K562 (cell line): ENCODE data around the gene CLIP1. TPM values are rescaled to one million over a fixed set of nuclear protein-coding genes. Genes with fewer than 3 reads are reported as not detected.

Experiments used
- EWSR1 ChIP-seq: fragments of 450-650 bp; IDR thresholded peaks from 2 replicates; pipeline ENCODE4 v1.6.1; 2018; ENCODE audit warnings: borderline replicate concordance, mild to moderate bottlenecking, low read depth, moderate library complexity; ENCODE audit not compliant: partially characterized antibody
- HOXB6 ChIP-seq: fragments of 250-450 bp; sonication (Bioruptor Pico); IDR thresholded peaks from 2 replicates; pipeline ENCODE4 v1.5.1; 2022; ENCODE audit warnings: mild to moderate bottlenecking, borderline replicate concordance
- NCOA2 ChIP-seq, 2 experiments: fragments of 450-650 bp; IDR thresholded peaks; 2 replicates each; pipeline ENCODE4 v1.6.1; 2018; ENCODE audit warnings: mild to moderate bottlenecking in 2 of 2, moderate library complexity in 1 of 2; ENCODE audit not compliant: partially characterized antibody in 2 of 2
- PHF21A ChIP-seq: fragments of 450-650 bp; IDR thresholded peaks from 2 replicates; pipeline ENCODE4 v1.6.1; 2017; ENCODE audit warnings: low read depth, borderline replicate concordance
- TSC22D4 ChIP-seq: fragments of 450-650 bp; IDR thresholded peaks from 2 replicates; pipeline ENCODE4 v1.6.1; 2016; ENCODE audit warnings: missing genetic modification characterization, missing biosample characterization, control low read depth
- ZNF316 ChIP-seq: fragments of 450-650 bp; IDR thresholded peaks from 2 replicates; pipeline ENCODE4 v1.6.1; 2016
- ZNF408 ChIP-seq: fragments of 250-450 bp; sonication (Bioruptor Pico); IDR thresholded peaks from 2 replicates; pipeline ENCODE4 v1.4.0; 2020; ENCODE audit warnings: low read depth, mild to moderate bottlenecking, moderate library complexity
- polyA plus RNA-seq, 8 experiments: library from polyadenylated mRNA; depleted of rRNA in 4 of 8; stranded (reverse) in 5 of 8; unstranded in 3 of 8; fragments of >200 nt; fragmentation: Nextera tagmentation in 2 of 8; fragmentation: Illumina TruSeq in 1 of 8; extraction: Ambion mirVana in 2 of 8; extraction: Trizol in 1 of 8; gene quantifications; 2 replicates each; pipeline versions ENCODE4 v1.2.1 to v1.2.3, GENCODE V29; 2011 to 2014; ENCODE audit warnings: inconsistent platforms in 1 of 8, missing spikeins in 1 of 8
- total RNA-seq, 7 experiments: library from RNA; depleted of rRNA in 6 of 7; stranded (reverse); fragments of >200 nt in 6 of 7; fragmentation: Illumina TruSeq in 2 of 7; extraction: Trizol in 2 of 7; gene quantifications; 2 replicates each; pipeline versions ENCODE4 v1.2.1 to v1.2.3, GENCODE V29; 2011 to 2021; ENCODE audit warnings: low replicate concordance in 1 of 7
- TF ChIP-seq, protein P1 (sequence below): sonication (generic); formaldehyde crosslinking; IDR thresholded peaks from 2 replicates; pipeline ENCODE4 v1.4.0; 2020; ENCODE audit warnings: mild to moderate bottlenecking, missing genetic modification reagents
- TF ChIP-seq, protein P2 (sequence below): IDR thresholded peaks from 2 replicates; pipeline ENCODE4 v1.6.1; 2016; ENCODE audit warnings: missing genetic modification characterization, missing compliant biosample characterization
- TF ChIP-seq, protein P3 (sequence below): fragments of 250-450 bp; sonication (Bioruptor Pico); IDR thresholded peaks from 2 replicates; pipeline ENCODE4 v1.5.1; 2021; ENCODE audit warnings: mild to moderate bottlenecking
- TF ChIP-seq, protein P4 (sequence below): sonication (generic); formaldehyde crosslinking; IDR thresholded peaks from 2 replicates; pipeline ENCODE4 v1.8.1; 2023; ENCODE audit warnings: missing genetic modification reagents, mild to moderate bottlenecking, borderline replicate concordance
- TF ChIP-seq, protein P5 (sequence below): sonication (generic); formaldehyde crosslinking; IDR thresholded peaks from 2 replicates; pipeline ENCODE4 v1.8.1; 2022; ENCODE audit warnings: missing genetic modification reagents
- TF ChIP-seq, protein P6 (sequence below): fragments of 250-450 bp; sonication (Bioruptor Pico); IDR thresholded peaks from 2 replicates; pipeline ENCODE4 v1.4.0; 2020

Gene CLIP1
- total and polyA plus RNA-seq, 9 of the 15 experiments (the other 6 are each of a cell fraction or from before 2014, with no cell fraction given): 5.8 to 33.9 (median 27.6) TPM

DNA sequence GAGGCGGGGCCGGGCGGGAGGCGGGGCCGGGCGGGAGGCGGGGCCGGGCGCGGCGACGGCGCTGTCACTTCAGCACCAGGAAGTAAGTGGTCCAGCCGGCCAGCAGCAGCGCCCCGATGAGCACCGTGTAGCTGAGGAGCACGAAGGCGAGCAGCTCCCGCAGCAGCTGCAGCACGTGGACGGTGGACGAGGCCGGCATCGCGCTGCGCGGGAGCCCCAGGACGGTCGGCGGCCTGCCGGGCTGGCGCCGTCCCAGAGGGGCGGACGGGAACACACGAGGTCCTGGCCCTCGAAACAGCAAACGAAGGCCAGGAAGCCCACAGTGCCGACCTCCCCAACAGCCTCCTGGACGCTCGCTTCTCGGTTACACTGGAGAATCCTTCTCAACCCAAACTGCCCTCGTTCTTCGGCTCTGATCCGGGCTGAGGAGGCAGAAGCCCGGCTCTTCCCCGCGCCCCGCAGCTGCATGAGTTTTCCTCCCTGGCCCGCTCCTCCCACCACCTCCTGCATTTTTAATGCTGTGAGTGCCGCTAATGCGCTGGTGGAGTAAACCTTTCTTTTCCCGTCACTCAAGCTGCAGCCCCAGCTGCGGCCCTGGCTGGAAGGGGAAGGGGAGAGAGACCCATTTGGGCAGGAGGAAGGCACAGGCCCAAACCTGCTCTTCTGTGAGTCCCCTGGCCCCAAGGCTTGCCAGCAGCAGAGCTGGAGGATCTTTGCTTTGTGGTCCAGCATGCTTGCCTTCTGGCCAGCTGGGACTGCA lies 195.9 kb downstream of the CLIP1 start (continued):
- TF ChIP-seq, protein P1, sequence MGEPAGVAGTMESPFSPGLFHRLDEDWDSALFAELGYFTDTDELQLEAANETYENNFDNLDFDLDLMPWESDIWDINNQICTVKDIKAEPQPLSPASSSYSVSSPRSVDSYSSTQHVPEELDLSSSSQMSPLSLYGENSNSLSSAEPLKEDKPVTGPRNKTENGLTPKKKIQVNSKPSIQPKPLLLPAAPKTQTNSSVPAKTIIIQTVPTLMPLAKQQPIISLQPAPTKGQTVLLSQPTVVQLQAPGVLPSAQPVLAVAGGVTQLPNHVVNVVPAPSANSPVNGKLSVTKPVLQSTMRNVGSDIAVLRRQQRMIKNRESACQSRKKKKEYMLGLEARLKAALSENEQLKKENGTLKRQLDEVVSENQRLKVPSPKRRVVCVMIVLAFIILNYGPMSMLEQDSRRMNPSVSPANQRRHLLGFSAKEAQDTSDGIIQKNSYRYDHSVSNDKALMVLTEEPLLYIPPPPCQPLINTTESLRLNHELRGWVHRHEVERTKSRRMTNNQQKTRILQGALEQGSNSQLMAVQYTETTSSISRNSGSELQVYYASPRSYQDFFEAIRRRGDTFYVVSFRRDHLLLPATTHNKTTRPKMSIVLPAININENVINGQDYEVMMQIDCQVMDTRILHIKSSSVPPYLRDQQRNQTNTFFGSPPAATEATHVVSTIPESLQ: peak; percentile 100
- TF ChIP-seq, protein P2, sequence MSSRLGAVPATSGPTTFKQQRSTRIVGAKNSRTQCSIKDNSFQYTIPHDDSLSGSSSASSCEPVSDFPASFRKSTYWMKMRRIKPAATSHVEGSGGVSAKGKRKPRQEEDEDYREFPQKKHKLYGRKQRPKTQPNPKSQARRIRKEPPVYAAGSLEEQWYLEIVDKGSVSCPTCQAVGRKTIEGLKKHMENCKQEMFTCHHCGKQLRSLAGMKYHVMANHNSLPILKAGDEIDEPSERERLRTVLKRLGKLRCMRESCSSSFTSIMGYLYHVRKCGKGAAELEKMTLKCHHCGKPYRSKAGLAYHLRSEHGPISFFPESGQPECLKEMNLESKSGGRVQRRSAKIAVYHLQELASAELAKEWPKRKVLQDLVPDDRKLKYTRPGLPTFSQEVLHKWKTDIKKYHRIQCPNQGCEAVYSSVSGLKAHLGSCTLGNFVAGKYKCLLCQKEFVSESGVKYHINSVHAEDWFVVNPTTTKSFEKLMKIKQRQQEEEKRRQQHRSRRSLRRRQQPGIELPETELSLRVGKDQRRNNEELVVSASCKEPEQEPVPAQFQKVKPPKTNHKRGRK (tag): no peak
- no peak for TF ChIP-seq EWSR1
- TF ChIP-seq, protein P3, sequence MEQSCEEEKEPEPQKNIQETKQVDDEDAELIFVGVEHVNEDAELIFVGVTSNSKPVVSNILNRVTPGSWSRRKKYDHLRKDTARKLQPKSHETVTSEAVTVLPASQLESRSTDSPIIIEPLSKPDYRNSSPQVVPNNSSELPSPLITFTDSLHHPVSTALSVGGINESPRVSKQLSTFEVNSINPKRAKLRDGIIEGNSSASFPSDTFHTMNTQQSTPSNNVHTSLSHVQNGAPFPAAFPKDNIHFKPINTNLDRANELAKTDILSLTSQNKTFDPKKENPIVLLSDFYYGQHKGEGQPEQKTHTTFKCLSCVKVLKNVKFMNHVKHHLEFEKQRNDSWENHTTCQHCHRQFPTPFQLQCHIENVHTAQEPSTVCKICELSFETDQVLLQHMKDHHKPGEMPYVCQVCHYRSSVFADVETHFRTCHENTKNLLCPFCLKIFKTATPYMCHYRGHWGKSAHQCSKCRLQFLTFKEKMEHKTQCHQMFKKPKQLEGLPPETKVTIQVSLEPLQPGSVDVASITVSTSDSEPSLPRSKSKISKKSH (CRISPR knock-in tag): no peak
- TF ChIP-seq ZNF408: no peak
- TF ChIP-seq, protein P4, sequence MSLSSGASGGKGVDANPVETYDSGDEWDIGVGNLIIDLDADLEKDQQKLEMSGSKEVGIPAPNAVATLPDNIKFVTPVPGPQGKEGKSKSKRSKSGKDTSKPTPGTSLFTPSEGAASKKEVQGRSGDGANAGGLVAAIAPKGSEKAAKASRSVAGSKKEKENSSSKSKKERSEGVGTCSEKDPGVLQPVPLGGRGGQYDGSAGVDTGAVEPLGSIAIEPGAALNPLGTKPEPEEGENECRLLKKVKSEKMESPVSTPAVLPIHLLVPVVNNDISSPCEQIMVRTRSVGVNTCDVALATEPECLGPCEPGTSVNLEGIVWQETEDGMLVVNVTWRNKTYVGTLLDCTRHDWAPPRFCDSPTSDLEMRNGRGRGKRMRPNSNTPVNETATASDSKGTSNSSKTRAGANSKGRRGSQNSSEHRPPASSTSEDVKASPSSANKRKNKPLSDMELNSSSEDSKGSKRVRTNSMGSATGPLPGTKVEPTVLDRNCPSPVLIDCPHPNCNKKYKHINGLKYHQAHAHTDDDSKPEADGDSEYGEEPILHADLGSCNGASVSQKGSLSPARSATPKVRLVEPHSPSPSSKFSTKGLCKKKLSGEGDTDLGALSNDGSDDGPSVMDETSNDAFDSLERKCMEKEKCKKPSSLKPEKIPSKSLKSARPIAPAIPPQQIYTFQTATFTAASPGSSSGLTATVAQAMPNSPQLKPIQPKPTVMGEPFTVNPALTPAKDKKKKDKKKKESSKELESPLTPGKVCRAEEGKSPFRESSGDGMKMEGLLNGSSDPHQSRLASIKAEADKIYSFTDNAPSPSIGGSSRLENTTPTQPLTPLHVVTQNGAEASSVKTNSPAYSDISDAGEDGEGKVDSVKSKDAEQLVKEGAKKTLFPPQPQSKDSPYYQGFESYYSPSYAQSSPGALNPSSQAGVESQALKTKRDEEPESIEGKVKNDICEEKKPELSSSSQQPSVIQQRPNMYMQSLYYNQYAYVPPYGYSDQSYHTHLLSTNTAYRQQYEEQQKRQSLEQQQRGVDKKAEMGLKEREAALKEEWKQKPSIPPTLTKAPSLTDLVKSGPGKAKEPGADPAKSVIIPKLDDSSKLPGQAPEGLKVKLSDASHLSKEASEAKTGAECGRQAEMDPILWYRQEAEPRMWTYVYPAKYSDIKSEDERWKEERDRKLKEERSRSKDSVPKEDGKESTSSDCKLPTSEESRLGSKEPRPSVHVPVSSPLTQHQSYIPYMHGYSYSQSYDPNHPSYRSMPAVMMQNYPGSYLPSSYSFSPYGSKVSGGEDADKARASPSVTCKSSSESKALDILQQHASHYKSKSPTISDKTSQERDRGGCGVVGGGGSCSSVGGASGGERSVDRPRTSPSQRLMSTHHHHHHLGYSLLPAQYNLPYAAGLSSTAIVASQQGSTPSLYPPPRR (CRISPR knock-in tag): 0 out of 2 replicates have a peak, but pooled peaks have one; percentile 82
- TF ChIP-seq HOXB6 (CRISPR knock-in tag): no peak
- TF ChIP-seq TSC22D4: no peak
- TF ChIP-seq NCOA2 (IDR thresholded peaks at IDR 0.05; ENCODE audit: partially characterized antibody in 2 of 2): no peak
- TF ChIP-seq ZNF316: no peak
- TF ChIP-seq, protein P5, sequence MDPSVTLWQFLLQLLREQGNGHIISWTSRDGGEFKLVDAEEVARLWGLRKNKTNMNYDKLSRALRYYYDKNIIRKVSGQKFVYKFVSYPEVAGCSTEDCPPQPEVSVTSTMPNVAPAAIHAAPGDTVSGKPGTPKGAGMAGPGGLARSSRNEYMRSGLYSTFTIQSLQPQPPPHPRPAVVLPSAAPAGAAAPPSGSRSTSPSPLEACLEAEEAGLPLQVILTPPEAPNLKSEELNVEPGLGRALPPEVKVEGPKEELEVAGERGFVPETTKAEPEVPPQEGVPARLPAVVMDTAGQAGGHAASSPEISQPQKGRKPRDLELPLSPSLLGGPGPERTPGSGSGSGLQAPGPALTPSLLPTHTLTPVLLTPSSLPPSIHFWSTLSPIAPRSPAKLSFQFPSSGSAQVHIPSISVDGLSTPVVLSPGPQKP (CRISPR knock-in tag): no peak
- no peak for TF ChIP-seq PHF21A
- TF ChIP-seq, protein P6, sequence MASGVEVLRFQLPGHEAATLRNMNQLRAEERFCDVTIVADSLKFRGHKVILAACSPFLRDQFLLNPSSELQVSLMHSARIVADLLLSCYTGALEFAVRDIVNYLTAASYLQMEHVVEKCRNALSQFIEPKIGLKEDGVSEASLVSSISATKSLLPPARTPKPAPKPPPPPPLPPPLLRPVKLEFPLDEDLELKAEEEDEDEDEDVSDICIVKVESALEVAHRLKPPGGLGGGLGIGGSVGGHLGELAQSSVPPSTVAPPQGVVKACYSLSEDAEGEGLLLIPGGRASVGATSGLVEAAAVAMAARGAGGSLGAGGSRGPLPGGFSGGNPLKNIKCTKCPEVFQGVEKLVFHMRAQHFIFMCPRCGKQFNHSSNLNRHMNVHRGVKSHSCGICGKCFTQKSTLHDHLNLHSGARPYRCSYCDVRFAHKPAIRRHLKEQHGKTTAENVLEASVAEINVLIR (CRISPR knock-in tag): no peak
